ENCODE measurements around the gene CCNT2.
A peak's percentile ranks its signal among the peaks of the same experiment; 100 is the strongest.
"Not testable (repeated sequence)": the region's sequence is repeated elsewhere in the genome, so short reads cannot be mapped to it uniquely, and the experiment has no call there.

The CCNT2 gene

DNA sequence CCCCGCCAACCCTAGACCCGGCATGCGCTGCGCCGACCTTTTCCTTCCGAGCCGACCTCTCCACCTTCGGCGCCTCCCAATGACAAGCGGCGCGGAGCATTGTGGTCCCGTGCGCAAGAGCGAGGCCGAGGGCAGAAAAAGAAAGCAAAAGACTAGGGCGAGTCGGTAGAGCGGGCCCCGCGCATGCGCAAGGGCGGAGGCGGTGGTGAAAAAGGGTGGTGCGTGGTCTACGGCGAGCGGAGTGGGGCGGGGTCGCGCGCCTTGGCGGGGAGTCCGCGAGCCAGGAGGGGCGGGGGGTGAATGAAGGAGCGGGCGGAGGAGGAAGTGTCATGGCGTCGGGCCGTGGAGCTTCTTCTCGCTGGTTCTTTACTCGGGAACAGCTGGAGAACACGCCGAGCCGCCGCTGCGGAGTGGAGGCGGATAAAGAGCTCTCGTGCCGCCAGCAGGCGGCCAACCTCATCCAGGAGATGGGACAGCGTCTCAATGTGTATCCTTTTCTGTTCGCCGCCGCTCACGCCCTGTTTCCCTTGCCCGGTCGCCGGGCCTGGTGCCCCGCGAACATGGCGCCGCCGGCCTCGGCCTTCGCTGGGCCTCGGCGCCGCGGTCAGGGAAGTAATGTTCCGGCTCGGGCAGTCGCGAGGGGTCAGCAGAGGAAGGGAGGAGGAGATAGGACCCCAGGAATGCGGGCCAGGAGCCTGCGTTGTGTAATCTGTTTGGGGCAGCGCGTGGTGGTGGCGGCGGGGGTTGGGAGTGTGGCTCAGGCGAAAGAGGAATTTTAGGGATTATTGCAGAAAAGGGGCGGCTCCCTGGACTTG is at the start of gene CCNT2:
TSS of gene CCNT2 (plus strand) at position 297 of the 815 bp plus-strand sequence. CDS start at position 330, 33 bp downstream.
- DNase-seq, result peak; percentile 100

DNA sequence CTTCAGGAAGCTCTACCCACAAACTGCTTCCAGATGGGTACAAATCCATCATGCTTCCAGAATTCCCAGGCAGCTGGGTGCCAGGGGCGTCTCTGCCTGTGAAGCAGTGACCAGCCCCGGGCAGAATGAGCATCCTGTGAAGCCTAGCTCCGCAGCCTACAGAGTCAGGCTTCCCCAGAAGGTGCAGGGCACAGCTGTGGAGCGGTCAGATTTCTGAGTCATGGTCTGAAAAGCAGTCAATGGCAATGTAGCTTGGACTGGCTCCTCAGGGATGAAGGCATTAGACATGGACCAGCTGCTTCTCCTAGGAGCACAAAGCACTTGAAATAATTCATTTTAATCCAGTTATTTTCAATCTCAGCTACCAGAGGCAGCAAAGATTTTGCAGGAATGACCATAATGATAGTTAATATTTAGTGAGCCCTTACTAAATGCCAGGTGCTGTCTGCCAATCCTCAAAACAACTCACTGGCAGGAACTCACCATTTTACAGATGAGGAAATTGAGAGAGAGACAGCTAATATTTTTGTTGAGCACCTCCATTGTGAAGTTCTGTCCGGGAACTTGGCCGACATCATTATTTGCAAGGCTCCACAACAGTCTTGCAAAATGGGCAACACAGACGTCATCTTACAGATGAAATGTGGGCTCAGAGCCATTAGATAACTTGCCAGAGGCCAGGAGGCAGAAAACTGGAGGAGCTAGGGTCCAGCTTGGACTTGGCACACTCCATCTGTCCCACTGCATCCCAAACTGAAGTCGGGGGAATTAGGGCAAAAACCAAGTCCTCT is 48.5 kb upstream of the CCNT2 start:
- no peak for DNase-seq

DNA sequence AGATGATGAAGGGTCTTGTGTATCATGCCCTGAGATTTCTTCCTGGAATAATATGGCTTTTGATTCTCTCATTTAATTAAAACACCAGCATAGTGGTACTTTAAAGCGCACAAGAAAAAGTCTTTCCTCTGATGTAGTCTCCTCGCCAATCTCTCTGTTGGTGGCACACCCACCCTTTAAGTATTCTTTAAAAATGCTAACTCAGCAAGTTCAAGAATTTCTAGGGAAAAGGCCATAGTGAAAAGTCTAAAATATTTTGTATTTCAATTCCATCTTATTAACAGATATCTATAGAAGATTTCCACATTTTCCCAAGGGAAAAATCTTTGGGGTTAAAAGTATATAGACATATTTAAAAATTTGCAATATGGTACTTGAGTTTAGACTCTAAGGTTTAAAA is 45.5 kb upstream of the CCNT2 start:
- DNase-seq, result no peak

DNA sequence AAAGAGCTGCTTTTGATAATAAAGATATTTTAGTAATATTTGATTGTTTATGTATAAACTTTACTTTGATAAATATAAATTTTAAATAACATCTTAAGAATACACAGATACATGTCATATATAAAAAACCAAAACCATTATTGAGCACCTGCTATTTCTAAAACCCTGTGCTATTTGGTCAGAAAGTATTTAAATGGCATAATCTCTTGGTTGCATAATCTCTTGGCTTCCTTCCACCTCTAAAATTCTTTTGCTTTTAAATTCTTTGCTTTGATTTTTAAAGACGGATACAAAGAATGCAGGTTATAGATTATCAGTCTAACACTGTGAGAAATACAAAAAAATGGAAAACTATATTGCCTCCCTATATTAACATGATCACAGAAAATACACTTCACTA is 43.3 kb upstream of the CCNT2 start:
- no peak for DNase-seq

DNA sequence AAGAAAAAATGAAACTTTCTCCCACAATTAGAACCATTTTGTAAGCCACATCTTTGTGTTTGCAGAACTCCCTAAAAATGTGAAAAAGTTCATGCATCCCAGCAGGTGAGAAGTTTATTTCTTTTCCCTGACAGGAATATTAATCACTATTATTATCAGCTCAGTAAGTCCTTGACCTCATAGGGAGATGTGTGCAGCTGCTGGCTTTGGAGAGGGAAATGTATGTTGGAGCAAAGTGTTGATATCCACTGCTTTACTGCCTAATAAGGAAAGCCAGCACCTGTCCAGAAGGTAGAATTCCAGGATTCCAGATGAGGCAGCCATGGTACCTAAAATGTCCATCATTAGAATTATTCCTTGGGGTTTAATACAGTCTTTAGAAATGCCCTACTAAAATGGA is 35.8 kb upstream of the CCNT2 start:
- no peak for DNase-seq

DNA sequence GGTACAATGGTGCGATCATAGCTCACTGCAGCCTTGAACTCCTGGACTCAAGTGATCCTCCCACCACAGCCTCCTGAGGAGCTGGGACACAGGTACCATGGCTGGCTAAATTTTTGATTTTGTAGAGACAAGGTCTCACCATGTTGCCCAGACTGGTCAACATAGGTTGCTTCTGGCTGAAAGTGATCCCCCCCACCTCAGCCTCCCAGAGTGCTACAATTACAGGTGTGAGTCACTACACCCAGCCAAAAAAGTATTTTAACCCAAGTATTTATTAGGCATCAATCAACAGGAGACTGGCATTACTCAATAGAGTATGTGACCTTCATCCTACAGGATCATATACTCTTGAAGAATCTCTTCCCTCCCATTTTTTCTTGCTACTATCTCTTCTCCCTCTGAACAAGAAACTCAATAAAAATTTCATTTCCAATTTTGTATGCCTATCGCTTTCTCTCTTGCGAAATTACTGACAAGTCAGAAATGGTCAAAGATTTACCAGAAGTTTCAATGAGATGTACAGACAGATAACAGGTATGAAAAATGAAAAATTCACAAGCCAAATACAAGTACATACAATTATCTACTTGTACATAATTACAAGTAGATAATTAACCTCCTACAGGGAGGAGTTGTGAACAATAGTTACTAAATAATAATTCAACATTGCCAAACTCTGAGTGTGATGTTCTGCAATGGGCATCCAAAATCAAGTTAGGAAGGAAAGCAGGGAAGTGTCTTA is 34.9 kb upstream of the CCNT2 start:
- no peak for DNase-seq

- DNase-seq, result no peak
These were observed 34.2 kb upstream of the CCNT2 start for GRCh38 chr2:134884435-134884834.

DNA sequence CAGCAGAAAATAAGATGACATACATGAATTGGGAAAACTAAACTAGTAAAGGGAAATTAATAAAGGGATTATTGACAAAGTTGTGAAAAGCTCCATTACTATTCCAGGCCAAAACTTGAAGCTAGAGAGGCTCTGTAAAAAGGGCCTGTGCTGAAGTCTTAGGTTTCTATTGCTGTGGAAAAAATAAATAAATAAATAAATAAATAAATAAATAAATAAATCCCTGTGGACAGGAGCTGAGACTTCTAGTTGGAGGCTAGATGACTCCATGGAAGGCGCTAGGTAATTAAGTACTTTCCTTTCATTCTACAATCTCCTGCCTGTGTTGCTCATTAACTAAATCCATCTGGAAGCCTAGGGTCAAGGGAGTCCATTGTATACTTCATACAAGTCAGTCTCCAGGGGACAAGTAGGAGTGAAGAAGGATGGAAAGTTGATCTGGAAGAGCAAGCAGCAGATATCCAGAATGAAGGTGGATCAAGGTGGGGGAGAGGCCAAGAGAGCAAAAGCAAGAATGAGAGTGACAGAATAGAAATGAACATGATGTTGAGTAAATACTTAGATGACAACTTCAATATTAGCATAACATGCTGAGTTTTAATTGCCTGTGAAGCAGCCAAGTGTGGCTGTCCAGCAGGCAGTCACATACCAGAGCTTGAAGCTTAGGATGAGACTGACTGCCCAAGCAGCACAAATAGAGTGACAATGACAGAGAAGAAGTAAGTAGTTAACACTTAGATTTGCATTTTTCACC is 26.2 kb upstream of the CCNT2 start:
- no peak for DNase-seq

DNA sequence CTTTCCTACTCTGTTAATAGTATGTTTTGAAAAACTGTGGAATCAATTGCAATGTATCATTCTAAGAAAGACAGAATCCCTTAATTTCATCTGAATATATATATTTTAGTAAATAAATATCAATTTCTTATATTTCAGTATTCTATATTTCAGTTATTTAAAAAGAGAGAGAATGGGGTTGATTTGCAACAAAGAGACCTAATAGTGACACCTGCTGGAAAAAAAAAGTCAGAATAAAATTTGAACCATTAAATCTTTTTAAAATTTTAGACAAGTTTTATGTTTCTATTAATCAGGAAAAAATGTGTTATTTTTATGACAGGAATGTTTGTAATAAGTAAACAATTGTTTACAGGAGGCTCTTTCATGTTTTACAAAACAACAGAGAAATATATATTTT is 20.7 kb upstream of the CCNT2 start:
- peak; percentile 13 for DNase-seq

- DNase-seq, result no peak
These were observed 19.4 kb upstream of the CCNT2 start for GRCh38 chr2:134899204-134899603.

DNA sequence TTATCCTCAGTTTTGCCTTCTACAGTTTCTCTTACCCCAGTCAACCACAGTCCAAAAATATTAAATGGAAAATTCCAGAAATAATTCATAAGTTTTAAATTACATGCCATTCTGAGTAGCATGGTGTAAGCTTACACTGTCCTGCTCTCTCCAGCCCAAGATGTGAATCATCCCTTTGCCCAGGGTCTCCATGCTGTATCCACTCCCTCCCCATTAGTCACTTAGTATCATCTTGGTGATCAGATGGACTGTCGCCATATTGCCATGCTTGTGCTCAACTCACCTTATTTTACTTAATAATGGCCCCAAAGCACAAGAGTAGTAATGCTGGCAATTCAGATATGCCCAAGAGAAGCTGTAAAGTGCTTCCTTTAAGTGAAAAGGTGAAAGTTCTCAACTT is 18.5 kb upstream of the CCNT2 start:
- DNase-seq, result no peak

DNA sequence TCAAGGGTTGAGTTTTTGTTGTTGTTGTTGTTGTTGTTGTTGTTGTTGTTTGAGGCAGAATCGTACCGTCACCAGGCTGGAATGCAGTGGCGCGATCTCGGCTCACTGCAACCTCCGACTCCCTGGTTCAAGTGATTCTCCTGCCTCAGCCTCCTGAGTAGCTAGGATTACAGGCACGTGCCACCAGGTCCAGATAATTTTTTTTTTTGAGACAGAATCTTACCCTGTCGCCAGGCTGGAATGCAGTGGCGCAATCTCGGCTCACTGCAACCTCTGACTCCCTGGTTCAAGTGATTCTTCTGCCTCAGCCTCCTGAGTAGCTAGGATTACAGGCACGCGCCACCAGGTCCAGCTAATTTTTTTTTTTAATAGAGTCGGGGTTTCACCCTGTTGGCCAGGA is 14.9 kb upstream of the CCNT2 start:
- not testable (repeated sequence) for DNase-seq

- no peak for DNase-seq
These were observed 13.5 kb upstream of the CCNT2 start for GRCh38 chr2:134905168-134905567.

DNA sequence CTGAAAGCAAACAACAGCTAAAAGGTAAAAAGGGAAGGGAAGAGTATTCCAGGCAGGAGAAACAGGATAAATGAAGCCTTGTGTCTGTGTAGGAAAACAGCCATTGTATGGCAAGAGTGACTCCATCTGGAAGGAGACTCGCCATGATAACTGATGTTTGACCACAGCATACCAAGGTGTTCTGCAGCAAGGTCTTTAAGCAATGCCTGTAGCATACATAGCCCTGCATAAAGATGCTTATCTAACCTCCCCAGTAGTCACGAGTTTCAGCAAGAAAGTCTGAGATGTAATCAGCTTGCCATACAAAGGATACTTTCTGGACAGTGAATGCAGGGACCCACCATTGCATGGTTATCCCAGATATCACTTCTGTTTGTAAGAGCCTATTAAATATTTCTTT is 11.9 kb upstream of the CCNT2 start:
- DNase-seq, result no peak

DNA sequence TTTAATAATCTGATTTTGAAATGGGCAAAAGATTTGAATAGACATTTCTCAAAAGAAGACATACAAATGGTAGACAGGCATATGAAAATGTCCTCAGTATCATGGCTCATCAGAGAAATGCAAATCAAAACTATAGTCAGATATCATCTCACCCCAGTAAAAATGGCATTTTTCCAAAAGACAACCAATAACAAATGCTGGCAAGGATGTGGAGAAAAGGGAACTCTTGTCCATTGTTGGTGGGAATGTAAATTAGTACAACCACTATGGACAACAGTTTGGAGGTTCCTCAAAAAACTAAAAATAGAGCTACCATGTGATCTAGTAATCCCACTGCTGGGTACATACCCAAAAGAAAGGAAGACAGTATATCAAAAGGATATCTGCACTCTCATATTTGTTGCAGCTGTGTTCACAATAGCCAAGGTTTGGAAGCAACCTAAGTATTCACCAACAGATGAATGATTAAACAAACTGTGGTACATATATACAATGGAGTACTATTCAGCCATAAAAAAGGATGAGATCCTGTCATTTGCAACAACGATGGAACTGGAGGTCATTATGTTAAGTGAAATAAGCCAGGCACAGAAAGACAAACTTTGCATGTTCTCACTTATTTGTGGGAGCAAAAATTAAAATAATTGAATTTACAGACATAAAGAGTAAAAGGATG is 11.0 kb upstream of the CCNT2 start:
- not testable (repeated sequence) for DNase-seq

GRCh38 chr2:134910763-134911399 is 7.7 kb upstream of the CCNT2 start:
- DNase-seq, result no peak

DNA sequence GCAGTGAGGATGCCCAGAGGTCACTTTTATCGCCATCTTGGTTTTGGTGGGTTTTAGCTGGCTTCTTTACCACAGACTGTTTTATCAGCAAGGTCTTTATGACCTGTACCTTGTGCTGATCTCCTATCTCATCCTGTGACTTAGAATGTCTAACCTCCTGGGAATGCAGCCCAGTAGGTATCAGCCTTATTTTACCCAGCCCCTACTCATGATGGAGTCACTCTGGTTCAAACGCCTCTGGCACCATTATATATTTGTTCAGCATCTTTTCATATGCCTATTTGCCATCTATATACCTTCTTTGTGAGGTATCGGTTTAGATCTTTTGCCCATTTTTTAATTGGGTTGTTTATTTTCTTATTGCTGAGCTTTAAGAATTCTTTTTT is 7.2 kb upstream of the CCNT2 start:
- DNase-seq, result no peak

DNA sequence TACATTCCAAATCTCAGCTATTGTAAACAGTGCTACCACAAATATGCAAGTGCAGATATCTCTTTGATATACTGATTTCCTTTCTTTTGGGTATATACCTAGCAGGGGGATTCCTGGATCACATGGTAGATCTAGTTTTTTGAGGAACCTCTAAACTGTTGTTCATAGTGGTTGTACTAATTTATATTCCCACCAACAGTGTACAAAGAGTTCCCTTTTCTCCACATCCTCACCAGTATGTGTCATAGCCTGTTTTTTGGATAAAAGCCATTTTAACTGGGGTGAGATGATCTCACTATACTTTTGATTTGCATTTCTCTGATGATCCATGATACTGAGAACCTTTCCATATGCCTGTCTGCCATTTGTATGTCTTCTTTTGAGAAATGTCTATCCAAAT is 6.3 kb upstream of the CCNT2 start:
- no peak for DNase-seq

DNA sequence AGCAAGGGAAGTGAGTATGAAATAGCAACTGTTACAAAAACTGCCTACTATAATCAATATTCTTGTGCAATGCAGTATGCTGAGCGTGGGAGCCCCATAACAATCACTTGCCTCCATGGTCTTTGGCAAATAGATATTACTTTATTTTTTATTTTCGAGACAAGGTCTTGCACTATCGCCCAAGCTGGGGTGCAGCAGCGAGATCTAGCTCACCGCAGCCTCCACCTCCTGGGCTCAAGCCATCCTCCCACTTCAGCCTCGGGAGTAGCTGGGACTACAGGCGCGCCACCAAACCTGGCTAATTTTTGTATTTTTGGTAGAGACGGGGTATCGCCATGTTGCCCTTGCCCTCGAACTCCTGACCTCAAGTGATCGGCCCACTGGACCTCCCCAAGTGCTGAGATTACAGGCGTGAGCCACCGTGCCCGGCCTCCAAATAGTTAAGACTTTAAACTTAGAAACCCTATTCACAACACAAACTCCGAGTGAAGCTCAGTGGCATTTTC is 1.2 kb upstream of the CCNT2 start:
- DNase-seq, result no peak

- DNase-seq, result no peak
These were observed 615 bp upstream of the CCNT2 start for GRCh38 chr2:134917888-134918525.
